Activated CD8-positive, alpha-beta T cell treated with anti-CD3 and anti-CD28 coated beads for 36 hours (primary cell): ENCODE measurements around the gene MARVELD3. TPM values are rescaled to one million over a fixed set of nuclear protein-coding genes. Genes with fewer than 3 reads are reported as not detected.
"Not testable (repeated sequence)": the region's sequence is repeated elsewhere in the genome, so short reads cannot be mapped to it uniquely, and the experiment has no call there.

Experiments
- ATAC-seq: fragments of 200-7000 bp; cut with Tn5 transposase; one replicate; pipeline ENCODE4 v1.10.0; 2021; ENCODE audit warnings: mild to moderate bottlenecking, moderate library complexity
- CTCF ChIA-PET: fragments of 350-600 bp; sonication (Branson Sonifier 250); formaldehyde crosslinking; loops from one replicate; lab custom pipeline; 2021; ENCODE audit warnings: antibody characterized with exemption; lab: Charles Lee
- POLR2A ChIA-PET: fragments of 350-600 bp; sonication (Branson Sonifier 250); formaldehyde crosslinking; loops from one replicate; lab custom pipeline; 2021; ENCODE audit warnings: antibody characterized with exemption; lab: Charles Lee
- DNase-seq: peaks from one replicate; pipeline ENCODE4 v3.0.0-alpha.2; 2020
- H3K27ac Mint-ChIP-seq: one replicate; pipeline ENCODE4 v1.8.0; 2021; ENCODE audit warnings: mild to moderate bottlenecking, mixed read lengths
- H3K27me3 Mint-ChIP-seq: one replicate; pipeline ENCODE4 v1.8.0; 2021; ENCODE audit warnings: mixed read lengths
- H3K36me3 Mint-ChIP-seq: one replicate; pipeline ENCODE4 v1.8.0; 2021; ENCODE audit warnings: low read depth, mixed read lengths
- H3K4me1 Mint-ChIP-seq: one replicate; pipeline ENCODE4 v1.8.0; 2021; ENCODE audit warnings: low read depth, mixed read lengths
- H3K4me3 Mint-ChIP-seq: one replicate; pipeline ENCODE4 v1.8.0; 2021; ENCODE audit warnings: mild to moderate bottlenecking, moderate library complexity, mixed read lengths
- H3K9me3 Mint-ChIP-seq: one replicate; pipeline ENCODE4 v1.8.0; 2021; ENCODE audit warnings: mixed read lengths
- CTCF ChIP-seq: fragments of 200-600 bp; IDR thresholded peaks from one replicate; pipeline ENCODE4 v1.8.0; 2022; ENCODE audit warnings: antibody characterized with exemption, mild to moderate bottlenecking
- intact Hi-C: fragments of 100-400 bp; cut with micrococcal nuclease; formaldehyde crosslinking; loops from one replicate; pipeline ENCODE4 v1.10.0; 2022
- total RNA-seq, 2 experiments: library from RNA; stranded (reverse); gene quantifications; one replicate each; pipeline ENCODE4 v1.2.3, GENCODE V29; 2021

MARVELD3 gene
- not detected for total RNA-seq

- intact Hi-C loops = no loop called here
- no peak for TF ChIP-seq CTCF
- ATAC-seq (peak; percentile 24), DNase-seq (peak; percentile 32)
- no peaks in the 10 kb centered on the region for H3K36me3 Mint-ChIP-seq
- POLR2A ChIA-PET = no interaction called here
- H3K27me3 Mint-ChIP-seq = peaks cover 16% of the 10 kb centered on the region
- CTCF ChIA-PET = no interaction called here
- peaks cover 9% of the 10 kb centered on the region for H3K4me1 Mint-ChIP-seq
- H3K27ac Mint-ChIP-seq = no peak within 1 kb of the TSS
- H3K9me3 Mint-ChIP-seq = no peaks in the 10 kb centered on the region
- no peak within 1 kb of the TSS for H3K4me3 Mint-ChIP-seq
These were observed at the start of gene MARVELD3 for GRCh38 chr16:71626018-71626857. TSS of gene MARVELD3 (plus strand) at chr16:71626184. CDS start at chr16:71626230, 46 bp downstream.

- Mint-ChIP-seq H3K36me3 (no peaks in the 10 kb centered on the region), H3K27ac (no peak within 1 kb of the TSS), H3K4me1 (no peaks in the 10 kb centered on the region), H3K27me3 (peaks cover 11% of the 10 kb centered on the region), H3K4me3 (no peak within 1 kb of the TSS), H3K9me3 (no peaks in the 10 kb centered on the region)
- no peak for ATAC-seq
- no peak for DNase-seq
- TF ChIP-seq CTCF = no peak
- ChIA-PET POLR2A (interaction anchor here (1.5 kb wide), 1 partner anchor 12 kb away, joined by 3 read pairs; no protein-coding TSS in a partner anchor), CTCF (interaction anchor here (0.9 to 3.2 kb wide), 5 partner anchors 10 to 385 kb away, joined by 3 to 17 read pairs (median 4); no protein-coding TSS in a partner anchor)
- intact Hi-C loops = no loop called here
These were observed 49.0 kb upstream of the MARVELD3 start, which contains the start of gene TAT for GRCh38 chr16:71576971-71577370. TSS of gene TAT (minus strand) at chr16:71577092. CDS start at chr16:71576415, 677 bp downstream.

- DNase-seq, POLR2A ChIA-PET, H3K36me3 Mint-ChIP-seq, CTCF ChIA-PET, H3K9me3 Mint-ChIP-seq, intact Hi-C loops, H3K4me3 Mint-ChIP-seq, ATAC-seq, H3K27ac Mint-ChIP-seq, H3K4me1 Mint-ChIP-seq: not testable (repeated sequence)
- H3K27me3 Mint-ChIP-seq = peaks cover 26% of the 10 kb centered on the region
These were observed 43.5 kb upstream of the MARVELD3 start for GRCh38 chr16:71582553-71582848.

GRCh38 chr16:71584543-71585317 lies 41.3 kb upstream of the MARVELD3 start:
- ChIA-PET CTCF (interaction anchor here (1.2 kb wide), 1 partner anchor 27 kb away, joined by 4 read pairs; no protein-coding TSS in a partner anchor), POLR2A (no interaction called here)
- H3K4me1 Mint-ChIP-seq = no peaks in the 10 kb centered on the region
- ATAC-seq = no peak
- no peak overlapping the region for H3K4me3 Mint-ChIP-seq
- H3K9me3 Mint-ChIP-seq = no peaks in the 10 kb centered on the region
- no peaks in the 10 kb centered on the region for H3K36me3 Mint-ChIP-seq
- intact Hi-C loops = no loop called here
- no peak for DNase-seq
- no peak for TF ChIP-seq CTCF
- H3K27ac Mint-ChIP-seq = no peak overlapping the region
- H3K27me3 Mint-ChIP-seq = peaks cover 21% of the 10 kb centered on the region

- Mint-ChIP-seq H3K27ac (no peak overlapping the region), H3K27me3 (peaks cover 21% of the 10 kb centered on the region), H3K4me3 (no peak overlapping the region), H3K9me3 (no peaks in the 10 kb centered on the region), H3K4me1 (no peaks in the 10 kb centered on the region), H3K36me3 (no peaks in the 10 kb centered on the region)
- ChIA-PET POLR2A (no interaction called here), CTCF (interaction anchor here (1.2 kb wide), 1 partner anchor 26 kb away, joined by 4 read pairs; no protein-coding TSS in a partner anchor)
- TF ChIP-seq CTCF = no peak
- DNase-seq = no peak
- no peak for ATAC-seq
- intact Hi-C loops = no loop called here
These were observed 40.7 kb upstream of the MARVELD3 start for GRCh38 chr16:71585318-71585703.

- H3K36me3 Mint-ChIP-seq, POLR2A ChIA-PET, H3K4me1 Mint-ChIP-seq: not testable (repeated sequence)
These were observed 36.6 kb upstream of the MARVELD3 start for GRCh38 chr16:71589334-71589733.

GRCh38 chr16:71590071-71590470 lies 35.9 kb upstream of the MARVELD3 start:
- H3K9me3 Mint-ChIP-seq, H3K27ac Mint-ChIP-seq, H3K4me3 Mint-ChIP-seq, POLR2A ChIA-PET, H3K4me1 Mint-ChIP-seq, CTCF ChIA-PET, DNase-seq, ATAC-seq, intact Hi-C loops, H3K36me3 Mint-ChIP-seq: not testable (repeated sequence)
- H3K27me3 Mint-ChIP-seq = peaks cover 17% of the 10 kb centered on the region

More at GRCh38 chr16:71589334-71589733, 36.6 kb upstream of the MARVELD3 start:
- H3K9me3 Mint-ChIP-seq, intact Hi-C loops, CTCF ChIA-PET, H3K4me3 Mint-ChIP-seq, ATAC-seq, DNase-seq, H3K27ac Mint-ChIP-seq: not testable (repeated sequence)
- H3K27me3 Mint-ChIP-seq = peaks cover 18% of the 10 kb centered on the region
